AML-193 (cell line): ENCODE data around the gene ANTKMT.
"Not testable (repeated sequence)": the region's sequence is repeated elsewhere in the genome, so short reads cannot be mapped to it uniquely, and the experiment has no call there.

Source experiments
- DNase-seq, 2 experiments: peaks; one replicate each; lab custom pipeline; 2025; lab: John Stamatoyannopoulos, UW

Gene ANTKMT

DNA sequence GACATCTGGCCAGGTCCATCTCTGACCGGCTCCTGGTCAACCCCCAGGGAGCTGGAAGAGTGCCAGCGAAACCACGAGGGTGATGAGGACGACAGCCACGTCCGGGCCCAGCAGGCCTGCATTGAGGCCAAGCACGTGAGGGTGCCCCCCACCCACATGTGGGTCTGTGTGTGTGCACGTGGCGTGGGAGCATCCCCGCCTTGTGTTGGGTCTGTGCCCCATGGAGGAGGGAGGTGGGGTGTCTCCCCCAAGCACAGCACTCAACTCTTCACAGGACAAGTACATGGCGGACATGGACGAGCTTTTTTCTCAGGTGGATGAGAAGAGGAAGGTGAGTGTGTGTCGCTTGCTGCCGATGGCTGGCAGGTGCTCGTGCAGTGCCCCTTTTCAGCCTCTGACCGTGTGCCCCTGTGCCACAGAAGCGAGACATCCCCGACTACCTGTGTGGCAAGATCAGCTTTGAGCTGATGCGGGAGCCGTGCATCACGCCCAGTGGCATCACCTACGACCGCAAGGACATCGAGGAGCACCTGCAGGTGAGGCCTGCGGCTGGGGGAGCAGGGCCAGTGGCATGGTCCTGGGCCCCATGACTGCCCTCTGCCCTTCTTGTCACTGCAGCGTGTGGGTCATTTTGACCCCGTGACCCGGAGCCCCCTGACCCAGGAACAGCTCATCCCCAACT lies 39.1 kb upstream of the ANTKMT start:
- DNase-seq, result no peak

DNA sequence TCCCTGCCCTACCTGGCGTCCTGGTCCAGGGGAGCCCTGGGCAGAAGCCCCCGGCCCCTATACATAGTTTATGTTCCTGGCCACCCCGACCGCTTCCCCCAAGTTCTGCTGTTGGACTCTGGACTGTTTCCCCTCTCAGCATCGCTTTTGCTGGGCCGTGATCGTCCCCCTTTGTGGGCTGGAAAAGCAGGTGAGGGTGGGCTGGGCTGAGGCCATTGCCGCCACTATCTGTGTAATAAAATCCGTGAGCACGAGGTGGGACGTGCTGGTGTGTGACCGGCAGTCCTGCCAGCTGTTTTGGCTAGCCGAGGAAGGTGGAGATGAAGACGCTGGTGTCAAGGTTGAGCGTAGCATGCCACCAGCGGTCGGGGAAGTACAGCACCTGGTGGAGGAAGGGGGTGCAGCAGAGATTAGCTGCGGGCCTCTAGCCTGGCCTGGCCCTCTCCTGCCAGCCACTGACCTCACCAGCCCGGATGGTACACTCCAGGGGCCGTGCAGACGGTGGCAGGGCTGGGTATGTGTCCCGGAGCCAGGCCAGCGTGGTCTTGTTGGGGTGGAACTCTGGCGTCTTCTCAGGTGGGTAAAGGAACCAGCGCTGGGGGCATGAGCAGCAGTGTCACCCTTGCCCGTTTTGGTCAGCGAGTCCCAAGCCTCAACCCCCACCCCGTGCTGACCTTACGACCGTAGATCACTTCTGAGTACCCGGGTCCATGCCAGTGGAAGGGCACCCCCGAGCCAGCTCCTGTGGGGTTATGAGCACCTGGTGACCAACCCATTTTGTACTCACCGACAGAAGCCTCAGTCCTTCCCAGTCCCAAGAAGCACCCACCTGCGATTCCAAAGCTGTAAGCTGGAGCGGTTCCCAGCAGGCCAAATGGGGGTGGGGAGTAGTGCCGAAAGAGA lies 38.2 kb upstream of the ANTKMT start:
- DNase-seq, result no peak

GRCh38 chr16:683396-684070 lies 37.4 kb upstream of the ANTKMT start:
- DNase-seq, result no peak

DNA sequence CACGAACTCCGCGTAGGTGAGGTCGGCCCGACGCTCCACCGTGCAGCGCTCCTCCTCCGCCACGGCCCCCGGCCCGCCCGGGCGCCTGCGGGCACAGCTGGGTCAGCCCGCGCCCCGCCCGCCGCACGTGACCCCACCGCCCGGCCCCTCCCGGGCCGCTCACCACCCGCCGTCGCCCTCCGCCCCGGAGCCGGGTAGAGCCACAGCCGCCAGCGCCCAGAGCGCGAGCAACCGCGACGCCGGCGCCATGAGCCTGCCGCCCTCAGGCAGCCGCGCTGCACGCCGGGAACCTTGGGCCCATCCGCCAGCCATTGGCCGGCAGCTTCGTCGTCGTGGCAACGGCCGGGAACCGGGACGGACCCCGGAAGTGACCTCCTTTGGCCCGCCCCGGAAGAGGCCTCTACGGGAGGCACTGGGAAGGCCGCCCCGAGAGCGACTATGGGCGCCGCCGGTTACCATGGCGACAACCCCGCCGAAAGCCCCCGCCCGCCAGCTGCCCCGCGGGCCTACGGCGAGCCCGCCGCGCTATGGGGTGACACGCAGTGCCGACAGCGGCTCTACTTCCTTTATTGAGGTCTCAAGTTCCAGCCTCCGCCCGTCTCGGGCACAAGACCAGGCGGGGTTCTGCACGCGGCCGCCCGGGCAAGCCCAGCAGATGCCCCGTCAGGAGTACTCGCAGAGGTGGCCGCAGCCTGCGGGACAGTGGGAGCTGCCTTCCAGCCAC lies 36.7 kb upstream of the ANTKMT start, which contains the start of gene JMJD8:
JMJD8 (minus strand) TSS at position 264 of the 724 bp plus-strand sequence; CDS start at position 249, 15 bp downstream.
- DNase-seq, result peak; percentile 72 to 87

DNA sequence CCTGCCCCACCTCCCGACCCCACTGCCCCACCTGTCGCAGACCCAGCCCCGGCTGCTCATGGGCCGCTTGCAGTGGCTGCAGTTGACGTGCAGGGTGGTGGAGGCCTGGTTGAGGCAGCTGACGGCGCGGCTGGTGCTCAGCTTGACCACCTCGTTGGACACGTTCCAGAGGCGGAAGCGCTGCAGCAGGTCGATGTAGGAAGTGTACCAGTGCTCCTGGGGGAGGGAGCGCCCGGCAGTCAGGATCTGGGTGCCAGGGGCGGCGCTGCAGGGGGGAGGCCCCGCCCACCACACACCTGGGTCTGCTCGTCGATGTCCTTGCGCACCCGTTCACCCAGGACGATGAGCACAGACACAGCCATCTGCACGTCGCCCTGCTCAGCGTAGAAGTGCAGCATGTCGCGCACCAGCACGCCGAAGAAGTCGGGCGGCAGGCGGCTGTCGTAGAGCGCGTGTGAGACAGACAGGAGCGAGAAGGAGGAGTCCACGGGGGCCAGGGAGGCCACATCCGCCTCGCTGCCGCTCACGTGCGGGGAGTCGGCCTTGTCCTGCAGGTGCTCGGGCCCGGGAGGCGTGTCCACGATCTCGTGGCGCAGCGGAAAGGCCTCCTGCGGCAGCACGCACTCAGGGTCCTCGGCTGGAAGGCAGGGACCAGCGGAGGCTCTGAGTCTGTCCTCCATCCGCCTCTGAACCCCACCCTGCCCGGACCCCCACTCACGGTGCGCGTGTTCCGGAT lies 35.8 kb upstream of the ANTKMT start:
- no peak for DNase-seq

DNA sequence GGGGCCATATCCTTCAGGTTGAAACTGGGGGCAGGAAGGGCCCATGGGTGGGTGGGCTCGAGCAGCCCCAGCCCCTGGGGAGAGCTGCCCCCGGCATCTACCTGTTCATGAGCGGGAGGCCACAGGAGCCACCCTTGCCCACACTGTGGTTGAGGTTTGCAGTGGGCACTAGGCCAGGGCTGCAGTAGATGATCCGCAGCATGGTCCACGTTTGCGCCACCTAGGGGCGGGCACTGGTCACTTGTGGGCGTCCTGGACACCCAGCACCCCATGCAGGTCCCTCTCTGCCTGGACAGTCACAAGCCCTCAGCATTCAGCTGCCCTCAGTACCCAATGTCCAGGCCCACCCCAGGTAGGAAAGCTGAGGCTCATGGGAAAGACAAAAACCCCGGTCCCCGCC lies 35.0 kb upstream of the ANTKMT start:
- DNase-seq, result peak in 1 of 2 experiments; percentile 15

GRCh38 chr16:686459-687260 lies 34.3 kb upstream of the ANTKMT start:
- no peak for DNase-seq

DNA sequence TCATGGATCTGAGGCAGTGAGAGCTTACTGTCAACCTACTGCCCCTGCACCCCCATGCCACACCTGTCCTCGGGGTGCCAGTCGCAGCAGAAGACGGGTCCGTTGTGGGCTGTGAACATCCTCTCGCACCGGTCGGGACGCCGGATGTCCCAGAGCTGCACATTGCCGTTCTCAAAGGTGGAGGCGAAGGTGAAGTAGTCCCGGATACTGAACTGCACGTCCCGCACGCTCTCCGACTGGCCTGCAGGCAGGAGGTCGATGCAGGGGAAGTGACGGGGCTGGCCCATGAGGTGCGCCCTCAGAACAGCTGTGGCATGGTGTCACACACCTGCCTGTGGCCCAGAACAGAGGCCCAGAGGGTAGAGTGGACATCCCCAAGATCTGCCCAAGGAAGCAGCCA lies 33.4 kb upstream of the ANTKMT start:
- DNase-seq, result no peak

- DNase-seq, result no peak
These were observed 31.6 kb upstream of the ANTKMT start for GRCh38 chr16:689175-689897.

GRCh38 chr16:691242-691641 lies 29.7 kb upstream of the ANTKMT start:
- not testable (repeated sequence) for DNase-seq

- no peak for DNase-seq
These were observed 28.4 kb upstream of the ANTKMT start for GRCh38 chr16:692356-693108.

DNA sequence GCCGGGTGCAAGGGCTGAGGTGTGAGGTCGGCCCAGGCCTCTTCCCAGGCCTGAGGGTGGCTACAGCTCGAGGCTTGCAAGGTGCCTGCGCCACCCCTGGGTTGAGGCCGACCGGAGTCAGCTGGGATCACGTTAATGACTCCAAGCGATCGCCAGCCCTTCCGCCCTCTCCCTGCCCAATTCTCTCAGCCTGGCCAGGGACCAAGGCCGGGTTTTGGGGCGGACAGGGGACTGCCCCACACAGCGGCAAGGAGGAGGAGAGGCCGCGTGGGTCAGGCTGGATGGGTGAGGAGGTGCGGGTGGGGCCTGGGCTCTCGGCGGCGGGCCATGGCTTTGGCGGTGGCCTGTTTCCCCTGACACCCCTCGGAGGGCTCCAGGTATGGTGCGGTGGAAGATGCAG lies 27.6 kb upstream of the ANTKMT start:
- DNase-seq, result no peak

- DNase-seq, result no peak
These were observed 27.2 kb upstream of the ANTKMT start for GRCh38 chr16:693766-694165.

GRCh38 chr16:694187-694862 lies 26.6 kb upstream of the ANTKMT start:
- DNase-seq, result no peak

GRCh38 chr16:694863-695354 lies 26.0 kb upstream of the ANTKMT start:
- DNase-seq, result no peak

GRCh38 chr16:695355-696089 lies 25.4 kb upstream of the ANTKMT start:
- no peak for DNase-seq

DNA sequence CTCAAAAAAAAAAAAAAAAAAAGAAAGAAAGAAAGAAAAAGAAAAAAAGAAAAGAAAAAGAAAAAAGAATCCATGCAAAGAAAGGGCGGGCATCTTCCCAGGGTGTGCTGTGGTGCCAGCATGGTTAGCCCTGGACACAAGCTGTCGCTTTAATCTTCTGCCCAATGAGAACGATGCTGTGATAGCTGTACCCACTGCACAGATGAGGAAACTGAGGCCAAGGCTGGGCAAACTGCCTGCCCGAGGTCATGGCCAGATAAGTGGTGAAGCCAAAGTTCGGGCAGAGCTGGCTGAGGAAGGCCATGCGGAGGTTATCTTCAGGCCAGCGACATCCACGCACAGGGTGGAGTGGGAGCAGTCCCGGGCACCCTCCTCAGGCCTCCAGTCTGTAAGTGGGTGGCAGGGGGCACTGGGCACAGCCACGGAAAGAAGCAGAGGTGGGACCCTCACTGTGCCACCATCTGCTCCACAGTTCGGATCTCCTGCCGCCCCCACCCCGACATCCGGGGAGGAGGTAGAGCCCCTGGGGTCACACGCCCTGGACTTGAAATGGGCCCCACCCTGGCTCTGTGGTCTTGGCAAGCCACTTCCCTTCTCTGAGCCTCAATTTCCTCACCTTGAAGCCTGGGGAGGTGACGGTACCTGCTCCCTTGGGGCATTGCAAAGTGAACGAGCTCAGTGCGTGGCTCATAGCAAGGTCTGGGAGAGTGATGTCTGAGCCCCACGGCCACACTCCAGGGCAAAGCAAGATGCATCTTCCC lies 21.9 kb upstream of the ANTKMT start:
- DNase-seq, result no peak
